Right lobe of liver (tissue), 4 donors: ENCODE data around the gene ERV3-1.
"Not testable (repeated sequence)": the region's sequence is repeated elsewhere in the genome, so short reads cannot be mapped to it uniquely, and the experiment has no call there.

ENCODE experiments used
- CTCF ChIP-seq, 4 donors: fragments of 200-600 bp in 3 of 4; fragments of 450-650 bp in 1 of 4; IDR thresholded peaks; one replicate each; pipeline versions ENCODE4 v1.5.1 to v1.8.0; 2016 to 2022; ENCODE audit warnings: antibody characterized with exemption in 4 of 4, mild to moderate bottlenecking in 2 of 4
- POLR2A ChIP-seq: fragments of 450-650 bp; IDR thresholded peaks from one replicate; pipeline ENCODE4 v1.6.1; 2017; ENCODE audit warnings: antibody characterized with exemption, mild to moderate bottlenecking
- donor health status: DM: no; HTN: no; CAD: no.
- donor health status: DM: no; HTN: no; CAD: no.
- donor health status: DM: no; HTN: yes; CAD: no.

DNA sequence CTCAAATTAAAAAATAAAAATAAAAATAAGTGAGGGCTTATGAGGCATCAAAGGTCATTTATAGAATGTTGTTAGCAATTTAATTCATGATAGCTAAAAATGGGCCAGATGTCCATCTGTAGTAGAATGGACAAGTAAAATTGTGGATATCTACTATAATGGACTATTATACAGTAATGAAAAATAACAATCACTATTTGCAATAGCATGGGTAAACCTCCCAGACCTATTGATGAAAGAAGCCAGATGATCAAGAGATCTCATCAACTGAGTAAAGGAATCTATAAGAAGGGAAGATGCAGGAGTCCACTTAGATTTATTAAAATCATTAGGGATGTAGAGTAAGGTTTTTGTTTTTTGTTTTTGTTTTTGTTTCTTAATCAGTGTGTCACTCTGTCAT, 29.0 kb upstream of the ERV3-1 start:
- not testable (repeated sequence) for TF ChIP-seq CTCF (IDR thresholded peaks at IDR 0.05); POLR2A
